Endothelial cell of umbilical vein (primary cell): ENCODE data around the gene ANKIB1. TPM values are rescaled to one million over a fixed set of nuclear protein-coding genes. Genes with fewer than 3 reads are reported as not detected.
"Not testable (repeated sequence)": the region's sequence is repeated elsewhere in the genome, so short reads cannot be mapped to it uniquely, and the experiment has no call there.

Source experiments
- BruUV-seq: library from RNA; stranded (reverse); fragments of 400-500 nt; replicated peaks from 2 replicates; lab custom pipeline; 2021; lab: Mats Ljungman, UMichigan
- CTCF ChIA-PET: fragments of 300-600, 350-600 bp; sonication (Branson Sonifier 250); formaldehyde crosslinking; loops from one replicate; lab custom pipeline; 2021; ENCODE audit warnings: antibody characterized with exemption, inconsistent platforms; lab: Charles Lee
- POLR2A ChIA-PET: fragments of 300-600, 350-600 bp; sonication (Branson Sonifier 250); formaldehyde crosslinking; loops from one replicate; lab custom pipeline; 2021; ENCODE audit warnings: antibody characterized with exemption, inconsistent platforms; lab: Charles Lee
- DNase-seq: peaks from one replicate; pipeline ENCODE4 v3.0.0-alpha.2; 2011; ENCODE audit warnings: low read depth, low spot score
- FAIRE-seq: peaks from 2 replicates; lab custom pipeline; 2011; peaks lifted over from hg19 to GRCh38; lab: Jason Lieb, UNC
- H2AFZ ChIP-seq: 2 replicates; pipeline ENCODE4 v1.6.0; 2012; ENCODE audit warnings: low read depth, low read length, control low read depth, inconsistent platforms
- H3K27ac ChIP-seq: 2 replicates; pipeline ENCODE4 v1.5.1; 2011; ENCODE audit warnings: low read depth, mild to moderate bottlenecking, control low read depth, low read length, moderate library complexity; ENCODE audit not compliant: insufficient read depth
- H3K27me3 ChIP-seq, 2 experiments: 2 replicates each; pipeline versions ENCODE4 v1.6.0 to v1.6.1; 2011; ENCODE audit warnings: low read length in 2 of 2, mixed read lengths in 1 of 2; ENCODE audit not compliant: control insufficient read depth in 2 of 2, insufficient read depth in 2 of 2
- H3K36me3 ChIP-seq, 2 experiments: 2 replicates in 1 of 2; 3 replicates in 1 of 2; pipeline ENCODE4 v1.5.1; 2011; ENCODE audit warnings: low read length in 2 of 2, mild to moderate bottlenecking in 1 of 2, moderate library complexity in 1 of 2; ENCODE audit not compliant: control insufficient read depth in 2 of 2, insufficient read depth in 2 of 2; ENCODE audit errors: extremely low read depth in 1 of 2
- H3K4me1 ChIP-seq: 3 replicates; pipeline ENCODE4 v1.5.1; 2011; ENCODE audit warnings: mild to moderate bottlenecking, low read length; ENCODE audit not compliant: control insufficient read depth, insufficient read depth; ENCODE audit errors: extremely low read depth
- H3K4me2 ChIP-seq: 2 replicates; pipeline ENCODE4 v1.6.1; 2011; ENCODE audit warnings: low read length, control low read depth, mixed read lengths; ENCODE audit not compliant: insufficient read depth
- H3K4me3 ChIP-seq, 3 experiments: fragments of 200-600 bp in 1 of 3; sonication (generic), shearing (Covaris generic) in 1 of 3; replicated peaks in 1 of 3; 2 replicates each; pipeline ENCODE4 v1.5.1; 2011 to 2016; ENCODE audit warnings: control low read depth in 3 of 3, low read length in 3 of 3, mild to moderate bottlenecking in 2 of 3, inconsistent platforms in 1 of 3, low read depth in 1 of 3, moderate library complexity in 1 of 3; ENCODE audit not compliant: insufficient read depth in 1 of 3
- H3K79me2 ChIP-seq: 2 replicates; pipeline ENCODE4 v1.6.0; 2012; ENCODE audit warnings: low read length, inconsistent platforms; ENCODE audit not compliant: control insufficient read depth, insufficient read depth
- H3K9ac ChIP-seq: replicated peaks from 2 replicates; pipeline ENCODE3; 2011; ENCODE audit warnings: low read length, control low read depth; ENCODE audit not compliant: insufficient read depth; ENCODE audit errors: extremely low read depth
- H3K9me1 ChIP-seq: replicated peaks from 3 replicates; pipeline ENCODE4 v1.6.0; 2011; ENCODE audit warnings: mild to moderate bottlenecking, low read length; ENCODE audit not compliant: control insufficient read depth, insufficient read depth; ENCODE audit errors: extremely low read depth
- H3K9me3 ChIP-seq: replicated peaks from 2 replicates; pipeline ENCODE4 v1.5.1; 2012; ENCODE audit warnings: low read length, inconsistent platforms; ENCODE audit not compliant: control insufficient read depth, insufficient read depth
- H4K20me1 ChIP-seq: replicated peaks from 2 replicates; pipeline ENCODE3; 2011; ENCODE audit warnings: mild to moderate bottlenecking, low read length; ENCODE audit not compliant: control insufficient read depth, insufficient read depth; ENCODE audit errors: extremely low read depth
- CTCF ChIP-seq, 2 donors: IDR thresholded peaks; 1 replicate in 1 of 2; 2 replicates in 1 of 2; pipeline ENCODE4 v1.5.1; 2011; ENCODE audit warnings: low read length in 2 of 2, mild to moderate bottlenecking in 2 of 2, moderate library complexity in 2 of 2, control low read depth in 1 of 2, inconsistent platforms in 1 of 2, low read depth in 1 of 2; ENCODE audit not compliant: insufficient read depth in 1 of 2; ENCODE audit errors: extremely low read depth in 1 of 2
- EZH2 ChIP-seq: IDR thresholded peaks from 2 replicates; pipeline ENCODE4 v1.6.1; 2012; ENCODE audit warnings: borderline replicate concordance, low read depth, mild to moderate bottlenecking, moderate library complexity, low read length, inconsistent platforms; ENCODE audit not compliant: severe bottlenecking
- FOS ChIP-seq: IDR thresholded peaks from 2 replicates; pipeline ENCODE4 v1.6.1; 2011; ENCODE audit warnings: mild to moderate bottlenecking, low read length, moderate library complexity, borderline replicate concordance; ENCODE audit not compliant: insufficient read depth
- GATA2 ChIP-seq: IDR thresholded peaks from 2 replicates; pipeline ENCODE4 v1.7.0; 2011; ENCODE audit warnings: low read depth, mild to moderate bottlenecking, moderate library complexity, mixed read lengths, low read length; ENCODE audit not compliant: insufficient read length, insufficient read depth
- JUN ChIP-seq: IDR thresholded peaks from 2 replicates; pipeline ENCODE4 v1.6.1; 2011; ENCODE audit warnings: borderline replicate concordance, low read depth; ENCODE audit not compliant: insufficient read length, insufficient read depth
- MYC ChIP-seq: IDR thresholded peaks from one replicate; pipeline ENCODE4 v1.6.1; 2011; ENCODE audit warnings: mild to moderate bottlenecking, low read depth, low read length
- POLR2A ChIP-seq: IDR thresholded peaks from 2 replicates; pipeline ENCODE4 v1.6.1; 2012; ENCODE audit warnings: low read depth, mild to moderate bottlenecking, control low read depth, low read length
- POLR2AphosphoS5 ChIP-seq: IDR thresholded peaks from 2 replicates; pipeline ENCODE4 v1.6.1; 2012; ENCODE audit warnings: low read depth, mild to moderate bottlenecking, control low read depth, low read length, moderate library complexity; ENCODE audit not compliant: insufficient read depth
- dilution Hi-C: fragments of 300-500 bp; cut with MboI; formaldehyde crosslinking; loops from one replicate; pipeline ENCODE4 v1.15.0; 2019; ENCODE audit warnings: low sequenced_read_pairs; ENCODE audit not compliant: extremely low pct_ligation_motif_present
- intact Hi-C: fragments of 100-400 bp; cut with micrococcal nuclease; formaldehyde crosslinking; loops from one replicate; pipeline ENCODE4 v1.10.0; 2022
- polyA plus RNA-seq, 4 experiments: library from polyadenylated mRNA; depleted of rRNA in 3 of 4; stranded (reverse) in 3 of 4; unstranded in 1 of 4; fragments of >200 nt; gene quantifications; 2 replicates each; pipeline versions ENCODE4 v1.2.1 to v1.2.3, GENCODE V29; 2011 to 2012; ENCODE audit warnings: missing spikeins in 1 of 4
- total RNA-seq: library from RNA; stranded (reverse); gene quantifications from 2 replicates; pipeline ENCODE4 v1.2.3, GENCODE V29; 2021
- TF ChIP-seq, protein P1 (sequence below): IDR thresholded peaks from 2 replicates; pipeline ENCODE4 v1.6.1; 2011; ENCODE audit not compliant: insufficient read depth, insufficient read length

The ANKIB1 gene
- total and polyA plus RNA-seq, 2 donors (not counting 3 experiments of a cell fraction or from before 2014, with no cell fraction given): 16.9 to 56.5 TPM

- H3K79me2 ChIP-seq: no peaks in the 10 kb centered on the region
- POLR2A ChIA-PET: no interaction called here
- H3K4me1 ChIP-seq: no peaks in the 10 kb centered on the region
- no peak overlapping the region for H2AFZ ChIP-seq
- no peak for FAIRE-seq
- DNase-seq: no peak
- dilution Hi-C loops: no loop called here
- CTCF ChIA-PET: interaction anchor here (0.8 to 2.4 kb wide), 5 partner anchors 8 to 23 kb away, joined by 3 to 36 read pairs (median 4); partner anchors contain the start of gene GATAD1
- no peak overlapping the region for H3K4me2 ChIP-seq
- no peaks in the 10 kb centered on the region for H3K9me1 ChIP-seq
- H3K4me3 ChIP-seq: no peak overlapping the region
- peaks cover 8 to 15% of the 10 kb centered on the region in 2 experiments for H3K27me3 ChIP-seq
- H4K20me1 ChIP-seq: no peaks in the 10 kb centered on the region
- H3K9ac ChIP-seq: no peak overlapping the region
- TF ChIP-seq, protein P1, sequence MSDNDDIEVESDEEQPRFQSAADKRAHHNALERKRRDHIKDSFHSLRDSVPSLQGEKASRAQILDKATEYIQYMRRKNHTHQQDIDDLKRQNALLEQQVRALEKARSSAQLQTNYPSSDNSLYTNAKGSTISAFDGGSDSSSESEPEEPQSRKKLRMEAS: no peak
- TF ChIP-seq MYC (no peak), POLR2A (no peak), FOS (no peak), CTCF (IDR thresholded peaks at IDR 0.05; ENCODE audit: extremely low read depth in 1 of 2, insufficient read depth in 1 of 2, low read depth in 1 of 2, low read length in 2 of 2) (no peak), EZH2 (no peak), POLR2AphosphoS5 (no peak), JUN (no peak), GATA2 (no peak)
- intact Hi-C loops: no loop called here
- no peaks in the 10 kb centered on the region for H3K9me3 ChIP-seq
- H3K27ac ChIP-seq: no peak overlapping the region
- BruUV-seq: no TSS peak
- no peaks in the 10 kb centered on the region for H3K36me3 ChIP-seq
These were observed 192.2 kb downstream of the ANKIB1 start for GRCh38 chr7:92437956-92438491.

- DNase-seq, H3K79me2 ChIP-seq, H4K20me1 ChIP-seq, FAIRE-seq, BruUV-seq, CTCF ChIA-PET, H3K9me3 ChIP-seq, dilution Hi-C loops, H3K36me3 ChIP-seq, H3K4me2 ChIP-seq, H3K4me1 ChIP-seq, POLR2A ChIA-PET, H3K4me3 ChIP-seq, H3K27ac ChIP-seq, H2AFZ ChIP-seq, H3K9ac ChIP-seq, H3K9me1 ChIP-seq: not testable (repeated sequence)
- intact Hi-C loops: loop anchor here (10.0 kb wide), 1 partner anchor 808 kb away; no protein-coding TSS in a partner anchor
- H3K27me3 ChIP-seq: peaks cover 3 to 12% of the 10 kb centered on the region in 2 experiments
These were observed 196.9 kb downstream of the ANKIB1 start for GRCh38 chr7:92442720-92443119.
